GM18858 (cell line): Measurements from ENCODE around the gene ZNF333.
"Not testable (repeated sequence)": the region's sequence is repeated elsewhere in the genome, so short reads cannot be mapped to it uniquely, and the experiment has no call there.

Source experiments
- ATAC-seq: cut with Tn5 transposase; IDR thresholded peaks from one replicate; pipeline ENCODE4 v1.9.1; 2021; ENCODE audit not compliant: unreplicated experiment

The ZNF333 gene

GRCh38 chr19:14695471-14695870 is 5.6 kb downstream of the ZNF333 start:
- no peak for ATAC-seq

GRCh38 chr19:14699641-14700040 is 9.8 kb downstream of the ZNF333 start:
- ATAC-seq, result no peak

GRCh38 chr19:14700711-14701375 is 11.0 kb downstream of the ZNF333 start:
- no peak for ATAC-seq

GRCh38 chr19:14703833-14704232 is 14.0 kb downstream of the ZNF333 start:
- no peak for ATAC-seq

- ATAC-seq, result no peak
These were observed 14.6 kb downstream of the ZNF333 start for GRCh38 chr19:14704450-14704849.

- no peak for ATAC-seq
These were observed 26.0 kb downstream of the ZNF333 start for GRCh38 chr19:14715841-14716240.

- no peak for ATAC-seq
These were observed 28.8 kb downstream of the ZNF333 start for GRCh38 chr19:14718522-14719116.

GRCh38 chr19:14719162-14719561 is 29.3 kb downstream of the ZNF333 start:
- ATAC-seq, result no peak

GRCh38 chr19:14722127-14722526 is 32.3 kb downstream of the ZNF333 start:
- no peak for ATAC-seq

- no peak for ATAC-seq
These were observed 38.7 kb downstream of the ZNF333 start for GRCh38 chr19:14728595-14728994.

- no peak for ATAC-seq
These were observed 41.4 kb downstream of the ZNF333 start for GRCh38 chr19:14731200-14731599.

- no peak for ATAC-seq
These were observed 42.7 kb downstream of the ZNF333 start for GRCh38 chr19:14732510-14732909.

- ATAC-seq, result no peak
These were observed 43.7 kb downstream of the ZNF333 start for GRCh38 chr19:14733574-14733973.

GRCh38 chr19:14735915-14736314 is 46.1 kb downstream of the ZNF333 start:
- ATAC-seq, result no peak

GRCh38 chr19:14746886-14747285 is 57.0 kb downstream of the ZNF333 start:
- ATAC-seq, result no peak

GRCh38 chr19:14748601-14749000 is 58.8 kb downstream of the ZNF333 start:
- ATAC-seq, result no peak

GRCh38 chr19:14758816-14759215 is 69.0 kb downstream of the ZNF333 start:
- no peak for ATAC-seq

GRCh38 chr19:14761607-14762006 is 71.8 kb downstream of the ZNF333 start:
- ATAC-seq, result no peak

- ATAC-seq, result no peak
These were observed 72.3 kb downstream of the ZNF333 start for GRCh38 chr19:14762111-14762510.

GRCh38 chr19:14763497-14764145 is 73.8 kb downstream of the ZNF333 start:
- ATAC-seq, result no peak

GRCh38 chr19:14764401-14764800 is 74.6 kb downstream of the ZNF333 start:
- no peak for ATAC-seq

GRCh38 chr19:14765403-14765802 is 75.6 kb downstream of the ZNF333 start:
- not testable (repeated sequence) for ATAC-seq
